WTC11 (cell line): ENCODE results near the gene ERMP1. TPM values are rescaled to one million over a fixed set of nuclear protein-coding genes. Genes with fewer than 3 reads are reported as not detected.
A peak's percentile ranks its signal among the peaks of the same experiment; 100 is the strongest.

ENCODE experiments used
- ATAC-seq: fragments of 200-7000 bp; cut with Tn5 transposase; 2 replicates; pipeline ENCODE4 v1.10.0; 2021; ENCODE audit warnings: mild to moderate bottlenecking, moderate library complexity
- CTCF ChIA-PET: fragments of 300-600 bp; sonication (Branson Sonifier 250); formaldehyde crosslinking; loops from one replicate; lab custom pipeline; 2021; ENCODE audit warnings: antibody characterized with exemption; lab: Charles Lee
- POLR2A ChIA-PET: fragments of 350-600 bp; sonication (Branson Sonifier 250); formaldehyde crosslinking; loops from one replicate; lab custom pipeline; 2021; ENCODE audit warnings: antibody characterized with exemption; lab: Charles Lee
- DNase-seq: peaks from one replicate; pipeline ENCODE4 v3.0.0; 2021; ENCODE audit warnings: low spot score
- H3K27ac Mint-ChIP-seq: 2 replicates; pipeline ENCODE4 v1.8.0; 2021; ENCODE audit warnings: mixed read lengths
- H3K27me3 Mint-ChIP-seq: 2 replicates; pipeline ENCODE4 v1.8.0; 2021; ENCODE audit warnings: low read depth, mild to moderate bottlenecking, moderate library complexity, mixed read lengths
- H3K36me3 Mint-ChIP-seq: 2 replicates; pipeline ENCODE4 v1.8.0; 2021; ENCODE audit warnings: mixed read lengths
- H3K4me1 Mint-ChIP-seq: 2 replicates; pipeline ENCODE4 v1.8.0; 2022; ENCODE audit warnings: mixed read lengths
- H3K4me3 Mint-ChIP-seq: 2 replicates; pipeline ENCODE4 v1.8.0; 2021; ENCODE audit warnings: mild to moderate bottlenecking, moderate library complexity, mixed read lengths
- H3K9me3 Mint-ChIP-seq: 2 replicates; pipeline ENCODE4 v1.8.0; 2021; ENCODE audit warnings: mixed read lengths
- CBFB ChIP-seq: sonication (generic); formaldehyde crosslinking; IDR thresholded peaks from 2 replicates; pipeline ENCODE4 v1.8.1; 2022; ENCODE audit warnings: mild to moderate bottlenecking, low read depth, missing genetic modification reagents
- GABPB1 ChIP-seq: sonication (generic); formaldehyde crosslinking; IDR thresholded peaks from 2 replicates; pipeline ENCODE4 v1.8.1; 2023; ENCODE audit warnings: mild to moderate bottlenecking, missing genetic modification reagents
- GRHL2 ChIP-seq: fragments of 250-450 bp; sonication (Bioruptor Pico); IDR thresholded peaks from 2 replicates; pipeline ENCODE4 v1.8.0; 2022; ENCODE audit warnings: mild to moderate bottlenecking, moderate library complexity; ENCODE audit not compliant: insufficient replicate concordance, severe bottlenecking
- HMGA2 ChIP-seq: fragments of 250-450 bp; sonication (Bioruptor Pico); IDR thresholded peaks from 2 replicates; pipeline ENCODE4 v1.4.0; 2021; ENCODE audit warnings: mild to moderate bottlenecking, moderate library complexity
- JAZF1 ChIP-seq: fragments of 250-450 bp; sonication (Bioruptor Pico); IDR thresholded peaks from 2 replicates; pipeline ENCODE4 v1.9.0; 2021; ENCODE audit warnings: moderate library complexity, mild to moderate bottlenecking, inconsistent platforms
- MXD4 ChIP-seq: fragments of 250-450 bp; sonication (Bioruptor Pico); IDR thresholded peaks from 2 replicates; pipeline ENCODE4 v1.8.0; 2021; ENCODE audit warnings: mild to moderate bottlenecking, moderate library complexity, borderline replicate concordance
- PRRX2 ChIP-seq: fragments of 250-450 bp; sonication (Bioruptor Pico); IDR thresholded peaks from 2 replicates; pipeline ENCODE4 v1.8.0; 2021; ENCODE audit warnings: mild to moderate bottlenecking
- RELA ChIP-seq: sonication (generic); formaldehyde crosslinking; IDR thresholded peaks from 2 replicates; pipeline ENCODE4 v1.8.1; 2022; ENCODE audit warnings: missing genetic modification reagents, mild to moderate bottlenecking, borderline replicate concordance
- RORB ChIP-seq: fragments of 250-450 bp; sonication (Bioruptor Pico); IDR thresholded peaks from 2 replicates; pipeline ENCODE4 v1.9.0; 2021; ENCODE audit warnings: mild to moderate bottlenecking
- TCF7 ChIP-seq: sonication (generic); formaldehyde crosslinking; IDR thresholded peaks from 2 replicates; pipeline ENCODE4 v1.8.0; 2022; ENCODE audit warnings: mild to moderate bottlenecking, low read depth, missing genetic modification reagents, moderate library complexity
- ZBTB21 ChIP-seq: sonication (generic); formaldehyde crosslinking; IDR thresholded peaks from 2 replicates; pipeline ENCODE4 v1.8.1; 2023; ENCODE audit warnings: mild to moderate bottlenecking, missing genetic modification reagents, borderline replicate concordance
- ZNF121 ChIP-seq: sonication (generic); formaldehyde crosslinking; IDR thresholded peaks from 2 replicates; pipeline ENCODE4 v1.8.0; 2023; ENCODE audit warnings: missing genetic modification reagents
- ZNF317 ChIP-seq: sonication (generic); formaldehyde crosslinking; IDR thresholded peaks from 2 replicates; pipeline ENCODE4 v1.8.1; 2023; ENCODE audit warnings: low read depth, mild to moderate bottlenecking, moderate library complexity, missing genetic modification reagents, borderline replicate concordance
- ZNF423 ChIP-seq: fragments of 250-450 bp; sonication (Bioruptor Pico); IDR thresholded peaks from 2 replicates; pipeline ENCODE4 v2.1.2; 2022; ENCODE audit warnings: mild to moderate bottlenecking, moderate library complexity
- total RNA-seq: library from RNA; stranded (reverse); gene quantifications from 3 replicates; pipeline ENCODE4 v1.2.3, GENCODE V29; 2021
- TF ChIP-seq, protein P1 (sequence below): sonication (generic); formaldehyde crosslinking; conservative IDR thresholded peaks from 2 replicates; pipeline ENCODE4 v1.8.1; 2022; ENCODE audit warnings: mild to moderate bottlenecking, missing genetic modification reagents
- TF ChIP-seq, protein P2 (sequence below): sonication (generic); formaldehyde crosslinking; IDR thresholded peaks from 2 replicates; pipeline ENCODE4 v1.8.0; 2022; ENCODE audit warnings: mild to moderate bottlenecking, missing genetic modification reagents
- TF ChIP-seq, protein P3 (sequence below): sonication (generic); formaldehyde crosslinking; IDR thresholded peaks from 2 replicates; pipeline ENCODE4 v1.8.1; 2023; ENCODE audit warnings: mild to moderate bottlenecking, missing genetic modification reagents, moderate library complexity
- TF ChIP-seq, protein P4 (sequence below): fragments of 250-450 bp; sonication (Bioruptor Pico); IDR thresholded peaks from 2 replicates; pipeline ENCODE4 v1.8.0; 2021; ENCODE audit warnings: mild to moderate bottlenecking

The ERMP1 gene
- total RNA-seq, 1 experiment from 2014 or later: 25.4 TPM

DNA sequence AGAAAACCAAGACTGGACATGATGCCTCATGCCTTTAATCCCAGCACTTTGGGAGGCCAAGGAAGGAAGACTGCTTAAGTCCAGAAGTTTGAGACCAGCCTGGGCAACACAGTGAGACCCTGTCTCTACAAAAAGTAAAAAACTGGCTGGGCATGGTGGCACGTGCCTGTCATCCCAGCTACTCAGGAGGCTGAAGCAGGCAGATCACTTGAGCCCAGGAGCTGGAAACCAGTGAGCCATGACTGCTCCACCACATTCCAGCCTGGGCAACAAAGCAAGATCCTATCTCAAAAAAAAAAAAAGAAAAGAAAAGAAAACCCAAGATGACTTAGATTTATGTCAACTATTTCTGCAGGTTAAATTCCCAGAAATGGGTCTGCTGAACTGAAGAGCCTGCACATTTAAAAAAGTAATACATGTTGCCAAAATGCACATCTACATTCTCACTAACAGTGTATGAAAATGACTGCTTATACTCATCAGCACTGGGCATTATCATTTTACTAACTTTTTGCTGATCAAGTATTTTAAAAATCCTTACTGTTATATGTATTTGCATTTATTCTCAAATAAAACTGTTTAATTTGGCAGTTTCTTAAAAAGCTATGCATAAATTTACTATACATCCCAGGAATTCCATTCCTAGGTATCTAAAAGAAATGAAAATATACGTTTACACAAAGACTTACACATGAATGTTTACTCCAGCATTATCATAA is 14.3 kb downstream of the ERMP1 start:
- Mint-ChIP-seq H3K36me3 (peaks cover 17% of the 10 kb centered on the region), H3K4me3 (no peak overlapping the region), H3K27me3 (no peaks in the 10 kb centered on the region)
- ATAC-seq: no peak
- no peak for TF ChIP-seq HMGA2 (CRISPR knock-in tag)
- peak; percentile 52; the same call in 1 of the 2 replicates for TF ChIP-seq ZNF121 (CRISPR knock-in tag)
- no peak for TF ChIP-seq RORB (CRISPR knock-in tag)
- TF ChIP-seq, all 79 proteins: peak for 1
- POLR2A ChIA-PET: no interaction called here
- CTCF ChIA-PET: interaction anchor here (1.4 kb wide), 1 partner anchor 14 kb away, joined by 4 read pairs; the partner anchor contains the start of gene ERMP1
- Mint-ChIP-seq H3K9me3 (no peaks in the 10 kb centered on the region), H3K27ac (no peak overlapping the region), H3K4me1 (no peaks in the 10 kb centered on the region)
- DNase-seq: no peak

DNA sequence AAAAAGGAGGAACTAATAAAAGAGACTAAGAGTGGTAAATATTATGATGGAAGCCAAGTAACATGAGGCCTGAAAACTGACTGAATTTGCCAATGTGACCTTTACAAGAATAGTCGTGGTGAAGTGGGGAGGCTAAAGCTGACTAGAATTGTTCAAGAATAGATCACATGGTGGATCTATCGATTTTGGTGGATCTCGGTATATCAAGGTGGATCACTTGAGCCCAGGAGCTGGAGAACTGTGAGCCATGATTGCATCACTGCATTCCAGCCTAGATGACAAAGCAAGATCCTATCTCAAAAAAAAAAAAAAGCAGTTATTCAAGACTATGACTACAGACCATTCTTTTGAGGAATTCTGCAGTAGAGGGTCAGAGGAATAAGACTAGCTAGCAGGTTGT is 15.1 kb downstream of the ERMP1 start:
- CTCF ChIA-PET: interaction anchor here (1.4 kb wide), 1 partner anchor 15 kb away, joined by 4 read pairs; the partner anchor contains the start of gene ERMP1
- TF ChIP-seq RELA (no peak), GABPB1 (CRISPR knock-in tag) (peak; percentile 55; the same call in 1 of the 2 replicates)
- H3K36me3 Mint-ChIP-seq: peaks cover 17% of the 10 kb centered on the region
- ATAC-seq (no peak), DNase-seq (no peak)
- no peaks in the 10 kb centered on the region for H3K27me3 Mint-ChIP-seq
- no peaks in the 10 kb centered on the region for H3K4me1 Mint-ChIP-seq
- H3K27ac Mint-ChIP-seq: no peak overlapping the region
- H3K9me3 Mint-ChIP-seq: no peaks in the 10 kb centered on the region
- POLR2A ChIA-PET: no interaction called here
- H3K4me3 Mint-ChIP-seq: no peak overlapping the region

DNA sequence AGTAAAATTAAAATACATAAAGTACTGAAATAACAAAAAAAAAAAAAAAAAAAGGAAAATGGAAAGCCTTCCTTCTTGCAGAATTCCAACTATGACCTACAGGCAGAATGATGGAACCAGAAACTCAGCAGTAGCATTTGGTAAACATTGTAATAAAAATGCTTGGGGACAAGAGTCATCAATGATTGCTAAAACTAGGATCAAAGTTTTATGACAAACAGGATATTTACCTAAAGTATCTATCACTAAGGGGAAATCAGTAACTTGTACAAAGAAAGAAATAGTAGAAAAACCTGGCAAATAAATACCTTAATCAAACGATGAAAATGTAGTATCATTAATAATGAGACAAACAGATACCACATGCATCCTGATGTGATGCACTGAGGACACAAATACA is 17.5 kb downstream of the ERMP1 start:
- H3K4me1 Mint-ChIP-seq: no peaks in the 10 kb centered on the region
- H3K27me3 Mint-ChIP-seq: no peaks in the 10 kb centered on the region
- H3K27ac Mint-ChIP-seq: no peak overlapping the region
- POLR2A ChIA-PET: no interaction called here
- ATAC-seq (no peak), DNase-seq (no peak)
- TF ChIP-seq ZNF423 (CRISPR knock-in tag): no peak
- TF ChIP-seq, protein P1, sequence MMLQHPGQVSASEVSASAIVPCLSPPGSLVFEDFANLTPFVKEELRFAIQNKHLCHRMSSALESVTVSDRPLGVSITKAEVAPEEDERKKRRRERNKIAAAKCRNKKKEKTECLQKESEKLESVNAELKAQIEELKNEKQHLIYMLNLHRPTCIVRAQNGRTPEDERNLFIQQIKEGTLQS (CRISPR knock-in tag): no peak
- TF ChIP-seq, protein P2, sequence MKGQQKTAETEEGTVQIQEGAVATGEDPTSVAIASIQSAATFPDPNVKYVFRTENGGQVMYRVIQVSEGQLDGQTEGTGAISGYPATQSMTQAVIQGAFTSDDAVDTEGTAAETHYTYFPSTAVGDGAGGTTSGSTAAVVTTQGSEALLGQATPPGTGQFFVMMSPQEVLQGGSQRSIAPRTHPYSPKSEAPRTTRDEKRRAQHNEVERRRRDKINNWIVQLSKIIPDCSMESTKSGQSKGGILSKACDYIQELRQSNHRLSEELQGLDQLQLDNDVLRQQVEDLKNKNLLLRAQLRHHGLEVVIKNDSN (CRISPR knock-in tag): no peak
- TF ChIP-seq ZBTB21: no peak
- TF ChIP-seq PRRX2: no peak
- H3K9me3 Mint-ChIP-seq: no peaks in the 10 kb centered on the region
- H3K4me3 Mint-ChIP-seq: no peak overlapping the region
- peaks cover 23% of the 10 kb centered on the region for H3K36me3 Mint-ChIP-seq
- CTCF ChIA-PET: no interaction called here

DNA sequence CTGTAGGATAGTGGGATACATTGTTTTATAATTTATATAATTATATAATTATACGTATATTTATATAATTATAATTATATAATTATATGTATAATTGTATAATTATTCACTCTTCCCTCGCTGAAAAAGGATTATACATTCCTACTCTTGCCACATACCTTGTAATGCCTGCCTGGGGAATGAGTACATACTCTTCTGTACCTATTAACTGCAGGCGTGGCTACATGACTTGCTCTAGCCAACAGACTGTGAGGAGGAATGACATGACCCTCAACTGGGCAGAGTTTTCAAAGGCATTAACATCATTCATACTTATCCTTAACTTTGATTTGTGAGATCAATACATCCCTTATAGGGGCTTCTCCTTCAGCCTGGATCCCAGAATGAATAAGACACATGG is 19.1 kb downstream of the ERMP1 start:
- H3K36me3 Mint-ChIP-seq: peaks cover 29% of the 10 kb centered on the region
- no peaks in the 10 kb centered on the region for H3K27me3 Mint-ChIP-seq
- ChIA-PET POLR2A (no interaction called here), CTCF (no interaction called here)
- H3K9me3 Mint-ChIP-seq: no peaks in the 10 kb centered on the region
- no peak overlapping the region for H3K27ac Mint-ChIP-seq
- no peak for DNase-seq
- H3K4me1 Mint-ChIP-seq: no peaks in the 10 kb centered on the region
- no peak for TF ChIP-seq TCF7
- TF ChIP-seq, protein P3, sequence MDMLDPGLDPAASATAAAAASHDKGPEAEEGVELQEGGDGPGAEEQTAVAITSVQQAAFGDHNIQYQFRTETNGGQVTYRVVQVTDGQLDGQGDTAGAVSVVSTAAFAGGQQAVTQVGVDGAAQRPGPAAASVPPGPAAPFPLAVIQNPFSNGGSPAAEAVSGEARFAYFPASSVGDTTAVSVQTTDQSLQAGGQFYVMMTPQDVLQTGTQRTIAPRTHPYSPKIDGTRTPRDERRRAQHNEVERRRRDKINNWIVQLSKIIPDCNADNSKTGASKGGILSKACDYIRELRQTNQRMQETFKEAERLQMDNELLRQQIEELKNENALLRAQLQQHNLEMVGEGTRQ (CRISPR knock-in tag): no peak
- no peak for TF ChIP-seq CBFB (CRISPR knock-in tag)
- TF ChIP-seq MXD4 (CRISPR knock-in tag): no peak
- TF ChIP-seq ZNF317 (CRISPR knock-in tag): no peak
- TF ChIP-seq, protein P4, sequence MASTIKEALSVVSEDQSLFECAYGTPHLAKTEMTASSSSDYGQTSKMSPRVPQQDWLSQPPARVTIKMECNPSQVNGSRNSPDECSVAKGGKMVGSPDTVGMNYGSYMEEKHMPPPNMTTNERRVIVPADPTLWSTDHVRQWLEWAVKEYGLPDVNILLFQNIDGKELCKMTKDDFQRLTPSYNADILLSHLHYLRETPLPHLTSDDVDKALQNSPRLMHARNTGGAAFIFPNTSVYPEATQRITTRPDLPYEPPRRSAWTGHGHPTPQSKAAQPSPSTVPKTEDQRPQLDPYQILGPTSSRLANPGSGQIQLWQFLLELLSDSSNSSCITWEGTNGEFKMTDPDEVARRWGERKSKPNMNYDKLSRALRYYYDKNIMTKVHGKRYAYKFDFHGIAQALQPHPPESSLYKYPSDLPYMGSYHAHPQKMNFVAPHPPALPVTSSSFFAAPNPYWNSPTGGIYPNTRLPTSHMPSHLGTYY (CRISPR knock-in tag): no peak
- TF ChIP-seq GRHL2 (CRISPR knock-in tag): no peak
- no peak for TF ChIP-seq JAZF1
- TF ChIP-seq, all 79 proteins: peak for 0
- ATAC-seq: no peak
- H3K4me3 Mint-ChIP-seq: no peak overlapping the region
